Testis (tissue), 3 donors: ENCODE data around the gene KAT7. TPM values are rescaled to one million over a fixed set of nuclear protein-coding genes. Genes with fewer than 3 reads are reported as not detected.
A peak's percentile ranks its signal among the peaks of the same experiment; 100 is the strongest.

ENCODE experiments used
- DNase-seq: peaks from one replicate; pipeline ENCODE4 v3.0.0-alpha.2; 2019
- H3K27ac ChIP-seq, 2 donors: fragments of 200-600 bp; sonication (generic); one replicate each; pipeline ENCODE4 v1.5.1; 2019
- H3K27me3 ChIP-seq: fragments of 200-600 bp; sonication (generic); one replicate; pipeline ENCODE4 v1.5.1; 2019
- H3K36me3 ChIP-seq: fragments of 200-600 bp; sonication (generic); one replicate; pipeline ENCODE4 v1.5.1; 2017; ENCODE audit warnings: low read depth; ENCODE audit errors: missing control alignments
- H3K4me1 ChIP-seq: fragments of 200-600 bp; sonication (generic); one replicate; pipeline ENCODE4 v1.5.1; 2019
- H3K4me3 ChIP-seq, 2 donors: fragments of 200-600 bp; sonication (generic); one replicate each; pipeline ENCODE4 v1.5.1; 2017 to 2019
- H3K9me3 ChIP-seq: fragments of 200-600 bp; sonication (generic); one replicate; pipeline ENCODE4 v1.5.1; 2017
- POLR2A ChIP-seq: fragments of 450-650 bp; IDR thresholded peaks from one replicate; pipeline ENCODE4 v1.6.1; 2017; ENCODE audit warnings: antibody characterized with exemption, mild to moderate bottlenecking, moderate library complexity
- WGBS, 2 donors: methylation state at CpG; one replicate each; pipeline ENCODE4 v1.1.5; 2018; 5-methylcytosine and 5-hydroxymethylcytosine counted together
- intact Hi-C: fragments of 100-400 bp; cut with DNase I; formaldehyde crosslinking; loops from one replicate; pipeline ENCODE4 v1.15.1; 2023; ENCODE audit warnings: low total_unique reads
- polyA plus RNA-seq: library from polyadenylated mRNA; stranded (reverse); fragments of 350-450 nt; fragmentation: Illumina TruSeq; extraction: RNeasy Lipid Tissue Mini Kit (QIAGEN cat#74804); gene quantifications from one replicate; pipeline ENCODE4 v1.2.3, GENCODE V29; 2014; ENCODE audit warnings: low read depth, low replicate concordance; ENCODE audit not compliant: insufficient read depth
- total RNA-seq, 2 donors: library from RNA; depleted of rRNA; stranded (reverse); fragments of >200 nt; gene quantifications; one replicate each; pipeline ENCODE4 v1.2.3, GENCODE V29; 2016
- TF ChIP-seq, protein P1 (sequence below), 3 experiments: fragments of 450-650 bp in 2 of 3; fragments of 200-600 bp in 1 of 3; sonication (generic) in 1 of 3; IDR thresholded peaks; one replicate each; pipeline ENCODE4 v1.5.1; 2016 to 2019; ENCODE audit warnings: antibody characterized with exemption in 3 of 3, mild to moderate bottlenecking in 2 of 3, moderate library complexity in 1 of 3

The KAT7 gene
- total and polyA plus RNA-seq, 3 donors from 2014 or later, result 122 to 181 (median 123) TPM

DNA sequence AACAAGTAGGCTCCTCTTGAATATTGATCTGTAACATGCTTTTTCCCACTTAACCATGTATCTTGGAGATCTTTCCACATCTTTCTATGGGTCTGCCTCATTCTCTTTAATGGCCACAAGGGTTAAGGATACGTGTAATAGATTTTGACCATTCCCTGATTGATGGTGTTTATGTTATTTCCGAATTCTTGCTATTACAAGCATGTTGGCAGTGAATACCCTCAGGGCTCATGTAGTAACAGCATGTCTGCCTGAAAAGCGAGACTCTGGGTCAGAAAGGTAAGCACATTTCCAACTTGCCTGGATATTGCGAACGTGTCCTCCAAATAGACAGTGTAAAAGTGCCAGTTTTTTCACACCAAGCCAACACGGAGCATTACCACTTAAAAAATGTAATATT is 54.4 kb downstream of the KAT7 start:
- Histone ChIP-seq H3K4me1 (peaks cover 13% of the 10 kb centered on the region), H3K9me3 (no peaks in the 10 kb centered on the region), H3K27me3 (no peaks in the 10 kb centered on the region), H3K36me3 (no peaks in the 10 kb centered on the region), H3K27ac (no peak overlapping the region), H3K4me3 (no peak overlapping the region)
- intact Hi-C loops, result no loop called here
- TF ChIP-seq, protein P1, sequence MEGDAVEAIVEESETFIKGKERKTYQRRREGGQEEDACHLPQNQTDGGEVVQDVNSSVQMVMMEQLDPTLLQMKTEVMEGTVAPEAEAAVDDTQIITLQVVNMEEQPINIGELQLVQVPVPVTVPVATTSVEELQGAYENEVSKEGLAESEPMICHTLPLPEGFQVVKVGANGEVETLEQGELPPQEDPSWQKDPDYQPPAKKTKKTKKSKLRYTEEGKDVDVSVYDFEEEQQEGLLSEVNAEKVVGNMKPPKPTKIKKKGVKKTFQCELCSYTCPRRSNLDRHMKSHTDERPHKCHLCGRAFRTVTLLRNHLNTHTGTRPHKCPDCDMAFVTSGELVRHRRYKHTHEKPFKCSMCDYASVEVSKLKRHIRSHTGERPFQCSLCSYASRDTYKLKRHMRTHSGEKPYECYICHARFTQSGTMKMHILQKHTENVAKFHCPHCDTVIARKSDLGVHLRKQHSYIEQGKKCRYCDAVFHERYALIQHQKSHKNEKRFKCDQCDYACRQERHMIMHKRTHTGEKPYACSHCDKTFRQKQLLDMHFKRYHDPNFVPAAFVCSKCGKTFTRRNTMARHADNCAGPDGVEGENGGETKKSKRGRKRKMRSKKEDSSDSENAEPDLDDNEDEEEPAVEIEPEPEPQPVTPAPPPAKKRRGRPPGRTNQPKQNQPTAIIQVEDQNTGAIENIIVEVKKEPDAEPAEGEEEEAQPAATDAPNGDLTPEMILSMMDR (IDR thresholded peaks at IDR 0.05), result peak in 1 of 3 experiments; percentile 7
- TF ChIP-seq POLR2A, result no peak
- DNase-seq, result no peak
- WGBS, 2 donors, result 85 to 90% methylated on average over 6 of the region's 6 CpGs

- WGBS, 2 donors, result 87% methylated on average over 6 of the region's 6 CpGs
- Histone ChIP-seq H3K27me3 (no peaks in the 10 kb centered on the region), H3K27ac (no peak overlapping the region), H3K4me1 (peaks cover 13% of the 10 kb centered on the region), H3K36me3 (no peaks in the 10 kb centered on the region), H3K4me3 (no peak overlapping the region), H3K9me3 (no peaks in the 10 kb centered on the region)
- DNase-seq, result no peak
- intact Hi-C loops, result no loop called here
- TF ChIP-seq, protein P1 (IDR thresholded peaks at IDR 0.05), result no peak
- no peak for TF ChIP-seq POLR2A
Measured at GRCh38 chr17:49843774-49844350, 55.4 kb downstream of the KAT7 start.

DNA sequence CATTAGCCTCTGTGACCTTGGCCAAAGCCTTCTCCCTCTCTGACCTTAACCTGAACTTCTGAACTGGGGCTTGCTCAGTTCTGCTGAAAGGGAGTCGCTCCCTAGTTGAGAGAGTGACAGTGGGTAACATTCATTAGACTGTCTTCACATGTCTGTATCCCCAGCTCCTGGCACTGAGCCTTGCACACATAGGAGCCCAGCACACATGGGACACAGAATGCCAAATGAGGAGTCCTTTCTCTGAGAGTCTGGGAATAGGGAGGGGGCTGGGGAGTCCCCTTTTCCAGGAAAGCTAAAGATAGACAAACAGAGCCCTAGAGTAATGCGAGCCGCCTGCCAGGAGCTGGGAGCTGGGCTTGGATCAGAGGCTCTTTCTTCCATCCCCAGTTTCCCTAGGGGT is 56.8 kb downstream of the KAT7 start:
- peak; percentile 50 for DNase-seq
- H3K4me1 ChIP-seq, result peaks cover 13% of the 10 kb centered on the region
- 25 to 64% methylated on average over 3 of the region's 3 CpGs for WGBS, 2 donors
- no peaks in the 10 kb centered on the region for H3K27me3 ChIP-seq
- H3K27ac ChIP-seq, result peak overlapping the region in 1 of 2 donors; percentile 7
- TF ChIP-seq, protein P1 (IDR thresholded peaks at IDR 0.05), result no peak
- no peak for TF ChIP-seq POLR2A
- no peak overlapping the region for H3K4me3 ChIP-seq
- no peaks in the 10 kb centered on the region for H3K36me3 ChIP-seq
- intact Hi-C loops, result loop anchor here (5.0 kb wide), 1 partner anchor 278 kb away; no protein-coding TSS in a partner anchor
- H3K9me3 ChIP-seq, result no peaks in the 10 kb centered on the region

GRCh38 chr17:49846938-49847712 is 58.6 kb downstream of the KAT7 start:
- no peak for DNase-seq
- WGBS, 2 donors, result 83 to 88% methylated on average over 9 of the region's 9 CpGs
- no peaks in the 10 kb centered on the region for H3K27me3 ChIP-seq
- no peak overlapping the region for H3K4me3 ChIP-seq
- H3K36me3 ChIP-seq, result no peaks in the 10 kb centered on the region
- peaks cover 17% of the 10 kb centered on the region for H3K4me1 ChIP-seq
- H3K9me3 ChIP-seq, result no peaks in the 10 kb centered on the region
- H3K27ac ChIP-seq, result no peak overlapping the region
- intact Hi-C loops, result loop anchor here (5.0 kb wide), 1 partner anchor 280 kb away; no protein-coding TSS in a partner anchor
- TF ChIP-seq, protein P1 (IDR thresholded peaks at IDR 0.05), result no peak
- TF ChIP-seq POLR2A, result no peak
